GM19467 (cell line): Measurements from ENCODE around the gene TMC1.
"Not testable (repeated sequence)": the region's sequence is repeated elsewhere in the genome, so short reads cannot be mapped to it uniquely, and the experiment has no call there.

Experiments used
- ATAC-seq: cut with Tn5 transposase; IDR thresholded peaks from one replicate; pipeline ENCODE4 v1.9.1; 2021; ENCODE audit warnings: mild to moderate bottlenecking, moderate library complexity; ENCODE audit not compliant: unreplicated experiment

TMC1 gene

GRCh38 chr9:72521416-72521815 lies at the start of gene TMC1:
Gene TMC1 (plus strand): TSS chr9:72521608. CDS start chr9:72648649, 127,041 bp downstream.
- not testable (repeated sequence) for ATAC-seq

GRCh38 chr9:72473474-72474261 lies 47.7 kb upstream of the TMC1 start:
- ATAC-seq: peak; percentile 63

- ATAC-seq: no peak
Observed at GRCh38 chr9:72474676-72475075, 46.7 kb upstream of the TMC1 start.

- ATAC-seq: no peak
Observed at GRCh38 chr9:72476100-72476499, 45.3 kb upstream of the TMC1 start.

GRCh38 chr9:72476617-72477437 lies 44.6 kb upstream of the TMC1 start:
- no peak for ATAC-seq

GRCh38 chr9:72477930-72478518 lies 43.4 kb upstream of the TMC1 start:
- ATAC-seq: no peak

- no peak for ATAC-seq
Observed at GRCh38 chr9:72478966-72479365, 42.4 kb upstream of the TMC1 start.

- ATAC-seq: not testable (repeated sequence)
Observed at GRCh38 chr9:72480261-72480660, 41.1 kb upstream of the TMC1 start.

GRCh38 chr9:72480921-72481320 lies 40.5 kb upstream of the TMC1 start:
- ATAC-seq: no peak

GRCh38 chr9:72485821-72486593 lies 35.4 kb upstream of the TMC1 start:
- ATAC-seq: no peak

GRCh38 chr9:72486594-72486955 lies 34.8 kb upstream of the TMC1 start:
- ATAC-seq: no peak

GRCh38 chr9:72487665-72488064 lies 33.7 kb upstream of the TMC1 start:
- not testable (repeated sequence) for ATAC-seq

GRCh38 chr9:72489986-72490385 lies 31.4 kb upstream of the TMC1 start:
- no peak for ATAC-seq

GRCh38 chr9:72491242-72491641 lies 30.2 kb upstream of the TMC1 start:
- no peak for ATAC-seq

- ATAC-seq: no peak
Observed at GRCh38 chr9:72494051-72494450, 27.4 kb upstream of the TMC1 start.

- no peak for ATAC-seq
Observed at GRCh38 chr9:72497447-72498046, 23.9 kb upstream of the TMC1 start.

GRCh38 chr9:72506615-72507014 lies 14.8 kb upstream of the TMC1 start:
- ATAC-seq: no peak

GRCh38 chr9:72509053-72509452 lies 12.4 kb upstream of the TMC1 start:
- ATAC-seq: no peak

GRCh38 chr9:72509635-72510034 lies 11.8 kb upstream of the TMC1 start:
- peak; percentile 79 for ATAC-seq

GRCh38 chr9:72521011-72521410 lies 397 bp upstream of the TMC1 start:
- ATAC-seq: not testable (repeated sequence)
